KMS-11 (cell line): Measurements from ENCODE around the gene TFDP2.

Experiments used
- H2AFZ ChIP-seq: fragments of 200-600 bp; sonication (generic); 2 replicates; pipeline ENCODE4 v1.6.1; 2016; ENCODE audit warnings: antibody characterized with exemption, mixed run types, low read depth
- H3K27ac ChIP-seq: fragments of 200-600 bp; sonication (generic); 2 replicates; pipeline ENCODE4 v1.6.1; 2016; ENCODE audit warnings: mild to moderate bottlenecking, mixed run types
- H3K27me3 ChIP-seq: fragments of 200-600 bp; sonication (generic); 2 replicates; pipeline ENCODE4 v1.6.1; 2017; ENCODE audit warnings: mild to moderate bottlenecking, low read depth, mixed run types, moderate library complexity; ENCODE audit not compliant: insufficient read depth
- H3K36me3 ChIP-seq: fragments of 200-600 bp; sonication (generic); 2 replicates; pipeline ENCODE4 v1.6.1; 2017; ENCODE audit warnings: mild to moderate bottlenecking, mixed run types; ENCODE audit not compliant: insufficient read depth
- H3K4me1 ChIP-seq: fragments of 200-600 bp; sonication (generic); 2 replicates; pipeline ENCODE4 v1.6.1; 2016; ENCODE audit warnings: mild to moderate bottlenecking, low read depth, mixed run types; ENCODE audit not compliant: poor library complexity, severe bottlenecking
- H3K4me2 ChIP-seq: fragments of 200-600 bp; sonication (generic); 2 replicates; pipeline ENCODE4 v1.7.0; 2016; ENCODE audit warnings: mild to moderate bottlenecking, mixed run types
- H3K4me3 ChIP-seq: fragments of 200-600 bp; sonication (generic); IDR thresholded peaks from 2 replicates; pipeline ENCODE4 v1.6.1; 2017; ENCODE audit warnings: low read depth, low read length, mixed read lengths; ENCODE audit not compliant: insufficient read depth
- H3K79me2 ChIP-seq: fragments of 200-600 bp; sonication (generic); 2 replicates; pipeline ENCODE4 v1.6.1; 2016; ENCODE audit warnings: low read depth, mixed run types; ENCODE audit not compliant: insufficient read depth
- H3K9ac ChIP-seq: fragments of 200-600 bp; sonication (generic); 2 replicates; pipeline ENCODE4 v1.6.1; 2016; ENCODE audit warnings: mild to moderate bottlenecking, mixed run types
- H4K20me1 ChIP-seq: fragments of 200-600 bp; sonication (generic); 2 replicates; pipeline ENCODE4 v1.6.1; 2016; ENCODE audit warnings: mild to moderate bottlenecking, mixed run types; ENCODE audit not compliant: insufficient read depth
- CTCF ChIP-seq: fragments of 200-600 bp; sonication (generic); conservative IDR thresholded peaks from 2 replicates; pipeline ENCODE4 v1.6.1; 2017; ENCODE audit warnings: low read depth, mild to moderate bottlenecking, antibody characterized with exemption, low read length, moderate library complexity, mixed read lengths

TFDP2 gene

GRCh38 chr3:142056656-142057330 lies 92.6 kb downstream of the TFDP2 start:
- no peak overlapping the region for H3K9ac ChIP-seq
- no peak overlapping the region for H2AFZ ChIP-seq
- no peaks in the 10 kb centered on the region for H3K36me3 ChIP-seq
- H3K4me1 ChIP-seq: no peaks in the 10 kb centered on the region
- H3K27me3 ChIP-seq: no peaks in the 10 kb centered on the region
- H3K4me3 ChIP-seq: no peak overlapping the region
- no peak for TF ChIP-seq CTCF
- H3K79me2 ChIP-seq: no peaks in the 10 kb centered on the region
- H3K4me2 ChIP-seq: no peak overlapping the region
- H4K20me1 ChIP-seq: no peaks in the 10 kb centered on the region
- H3K27ac ChIP-seq: no peak overlapping the region

GRCh38 chr3:142053835-142054234 lies 95.5 kb downstream of the TFDP2 start:
- TF ChIP-seq CTCF: no peak
- H3K36me3 ChIP-seq: no peaks in the 10 kb centered on the region
- H3K9ac ChIP-seq: no peak overlapping the region
- no peaks in the 10 kb centered on the region for H4K20me1 ChIP-seq
- no peak overlapping the region for H3K4me3 ChIP-seq
- no peak overlapping the region for H3K27ac ChIP-seq
- H3K27me3 ChIP-seq: no peaks in the 10 kb centered on the region
- H3K4me1 ChIP-seq: no peaks in the 10 kb centered on the region
- H3K4me2 ChIP-seq: no peak overlapping the region
- H3K79me2 ChIP-seq: no peaks in the 10 kb centered on the region
- H2AFZ ChIP-seq: no peak overlapping the region

- Histone ChIP-seq H3K4me1 (no peaks in the 10 kb centered on the region), H3K79me2 (no peaks in the 10 kb centered on the region), H3K36me3 (no peaks in the 10 kb centered on the region), H2AFZ (no peak overlapping the region), H3K9ac (no peak overlapping the region), H3K4me3 (no peak overlapping the region), H4K20me1 (no peaks in the 10 kb centered on the region), H3K27ac (no peak overlapping the region), H3K4me2 (no peak overlapping the region), H3K27me3 (no peaks in the 10 kb centered on the region)
- TF ChIP-seq CTCF: no peak
Measured at GRCh38 chr3:142053244-142053643, 96.1 kb downstream of the TFDP2 start.

GRCh38 chr3:142051351-142051750 lies 98.0 kb downstream of the TFDP2 start:
- H3K4me1 ChIP-seq: no peaks in the 10 kb centered on the region
- H3K27me3 ChIP-seq: no peaks in the 10 kb centered on the region
- no peaks in the 10 kb centered on the region for H4K20me1 ChIP-seq
- H3K4me2 ChIP-seq: no peak overlapping the region
- no peak overlapping the region for H2AFZ ChIP-seq
- H3K27ac ChIP-seq: no peak overlapping the region
- H3K4me3 ChIP-seq: no peak overlapping the region
- no peak overlapping the region for H3K9ac ChIP-seq
- no peaks in the 10 kb centered on the region for H3K36me3 ChIP-seq
- no peak for TF ChIP-seq CTCF
- no peaks in the 10 kb centered on the region for H3K79me2 ChIP-seq
